ENCODE data around the gene RWDD3. TPM values are rescaled to one million over a fixed set of nuclear protein-coding genes. Genes with fewer than 3 reads are reported as not detected.

RWDD3 gene
- total RNA-seq, result 10 to 100 TPM; 14.3 to 14.5 TPM
- polyA plus RNA-seq (2013, experiment 1 of 2), result 28.8 TPM
- polyA plus RNA-seq (2013, experiment 2 of 2), result 28.3 TPM
- 1.1 to 10.7 (median 5.0) reads per million in 172 experiments for total RNA-seq

- Histone ChIP-seq H3K27ac (ENCODE audit: low read depth in 1 of 2, low read length in 2 of 2) (peak within 1 kb of the TSS; percentile 33 to 53), H3K36me3 (ENCODE audit: insufficient read depth, low read length) (no peaks in the 10 kb centered on the region), H3K4me1 (ENCODE audit: insufficient read depth, low read length) (peaks cover 22% of the 10 kb centered on the region), H3K9me3 (ENCODE audit: control insufficient read depth in 1 of 2, insufficient read depth in 1 of 2, low read length in 2 of 2) (no peaks in the 10 kb centered on the region), H3K27me3 (ENCODE audit: control insufficient read depth in 1 of 2, insufficient read depth in 2 of 2, low read length in 2 of 2) (no peaks in the 10 kb centered on the region), H3K4me3 (ENCODE audit: low read length) (peak within 1 kb of the TSS; percentile 85)
- peaks cover 51% of the 10 kb centered on the region for H3K4me1 Mint-ChIP-seq (ENCODE audit: low read depth)
- H3K27ac Mint-ChIP-seq, result peak within 1 kb of the TSS; percentile 86
- peak within 1 kb of the TSS; percentile 95 for H3K4me3 Mint-ChIP-seq
- H3K27me3 Mint-ChIP-seq, result peaks cover 22% of the 10 kb centered on the region
- peak; percentile 78 for TF ChIP-seq CTCF (IDR thresholded peaks at IDR 0.05)
- ChIA-PET CTCF (interaction anchor here (0.7 to 2.1 kb wide), 20 partner anchors 8 to 816 kb away, joined by 3 to 26 read pairs (median 4); partner anchors contain the start of genes ALG14, CNN3 and TLCD4), POLR2A (interaction anchor here (0.6 to 2.6 kb wide), 16 partner anchors 10 to 1494 kb away, joined by 3 to 56 read pairs (median 4); partner anchors contain the start of genes ABCD3, ALG14, DNTTIP2 and TLCD4)
- DNase-seq, result peak; percentile 82 to 97 (median 93)
- intact Hi-C loops (cut with DNase I, micrococcal nuclease), result loop anchor here (1.0 to 10.0 kb wide), 7 partner anchors 147 to 1887 kb away; partner anchors contain the start of genes ALG14 (in 2 of the 2), ABCD3 (in 1 of the 2) and DR1 (in 1 of the 2)
- ATAC-seq (ENCODE audit: poor library complexity), result peak; percentile 94
- H3K36me3 Mint-ChIP-seq (ENCODE audit: low read depth), result peaks cover 26% of the 10 kb centered on the region
- no peaks in the 10 kb centered on the region for H3K9me3 Mint-ChIP-seq
These were observed at the start of gene RWDD3 for GRCh38 chr1:95233737-95234500. Gene RWDD3, plus strand, starts transcription at chr1:95234210. Its CDS starts 21 bp downstream, at chr1:95234231.

GRCh38 chr1:95186149-95186548 is 47.9 kb upstream of the RWDD3 start:
- POLR2A ChIA-PET, result no interaction called here
- no peaks in the 10 kb centered on the region for H3K4me1 Mint-ChIP-seq (ENCODE audit: low read depth)
- intact Hi-C loops (cut with DNase I, micrococcal nuclease), result no loop called here

GRCh38 chr1:95193591-95193990 is 40.4 kb upstream of the RWDD3 start:
- no peaks in the 10 kb centered on the region for H3K9me3 Mint-ChIP-seq
- Histone ChIP-seq H3K27ac (ENCODE audit: low read depth in 1 of 2, low read length in 2 of 2) (no peak overlapping the region), H3K4me3 (ENCODE audit: low read length) (no peak overlapping the region), H3K9me3 (ENCODE audit: control insufficient read depth in 1 of 2, insufficient read depth in 1 of 2, low read length in 2 of 2) (no peaks in the 10 kb centered on the region), H3K36me3 (ENCODE audit: insufficient read depth, low read length) (no peaks in the 10 kb centered on the region), H3K27me3 (ENCODE audit: control insufficient read depth in 1 of 2, insufficient read depth in 2 of 2, low read length in 2 of 2) (peaks cover 0 to 3% of the 10 kb centered on the region in 2 experiments), H3K4me1 (ENCODE audit: insufficient read depth, low read length) (no peaks in the 10 kb centered on the region)
- no peak overlapping the region for H3K4me3 Mint-ChIP-seq
- peaks cover 20% of the 10 kb centered on the region for H3K27me3 Mint-ChIP-seq
- ChIA-PET CTCF (interaction anchor here (0.6 kb wide), 1 partner anchor 52 kb away, joined by 4 read pairs; no protein-coding TSS in a partner anchor), POLR2A (no interaction called here)
- H3K4me1 Mint-ChIP-seq (ENCODE audit: low read depth), result no peaks in the 10 kb centered on the region
- intact Hi-C loops (cut with DNase I, micrococcal nuclease), result no loop called here
- DNase-seq, result no peak
- no peaks in the 10 kb centered on the region for H3K36me3 Mint-ChIP-seq (ENCODE audit: low read depth)
- no peak for ATAC-seq (ENCODE audit: poor library complexity)
- TF ChIP-seq CTCF (IDR thresholded peaks at IDR 0.05), result no peak
- H3K27ac Mint-ChIP-seq, result no peak overlapping the region

More at GRCh38 chr1:95186149-95186548, 47.9 kb upstream of the RWDD3 start:
- H3K36me3 Mint-ChIP-seq (ENCODE audit: low read depth), result no peaks in the 10 kb centered on the region
- Histone ChIP-seq H3K4me3 (ENCODE audit: low read length) (no peak overlapping the region), H3K4me1 (ENCODE audit: insufficient read depth, low read length) (no peaks in the 10 kb centered on the region), H3K36me3 (ENCODE audit: insufficient read depth, low read length) (no peaks in the 10 kb centered on the region), H3K9me3 (ENCODE audit: control insufficient read depth in 1 of 2, insufficient read depth in 1 of 2, low read length in 2 of 2) (no peaks in the 10 kb centered on the region), H3K27me3 (ENCODE audit: control insufficient read depth in 1 of 2, insufficient read depth in 2 of 2, low read length in 2 of 2) (no peaks in the 10 kb centered on the region), H3K27ac (ENCODE audit: low read depth in 1 of 2, low read length in 2 of 2) (no peak overlapping the region)
- no peaks in the 10 kb centered on the region for H3K9me3 Mint-ChIP-seq
- DNase-seq (no peak), ATAC-seq (ENCODE audit: poor library complexity) (no peak)
- CTCF ChIA-PET, result no interaction called here
- H3K27me3 Mint-ChIP-seq, result peaks cover 34% of the 10 kb centered on the region
- H3K27ac Mint-ChIP-seq, result no peak overlapping the region
- no peak for TF ChIP-seq CTCF (IDR thresholded peaks at IDR 0.05)
- no peak overlapping the region for H3K4me3 Mint-ChIP-seq
